Measurements from ENCODE around the gene NRXN3.

The NRXN3 gene

DNA sequence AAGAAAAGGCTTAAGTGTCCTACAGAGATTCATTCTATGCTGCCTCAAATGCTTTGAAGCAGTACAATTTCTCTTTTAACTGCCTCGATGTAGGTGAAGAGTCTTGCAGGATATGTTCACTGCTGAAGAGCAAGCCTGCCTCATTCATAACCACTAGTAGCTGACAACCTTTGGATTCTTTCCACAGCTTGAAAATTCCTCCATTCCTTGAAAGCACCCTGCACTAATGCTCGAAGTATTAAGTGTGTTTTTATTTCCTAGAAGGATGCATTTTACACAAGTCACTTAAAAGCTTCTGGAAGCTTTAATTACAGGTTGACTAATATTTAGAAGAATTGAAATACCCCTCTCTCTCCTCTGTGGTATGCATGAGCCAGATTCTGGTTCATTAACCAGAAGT, 1611.7 kb downstream of the NRXN3 start:
- no peak for TF ChIP-seq CTCF (IDR thresholded peaks at IDR 0.05; ENCODE audit: insufficient read depth, low read depth, low read length, missing control alignments)
- no peak for DNase-seq (ENCODE audit: low read depth)
- no peak overlapping the region for H3K4me3 ChIP-seq (ENCODE audit: low read depth, low read length)

GRCh38 chr14:79783041-79783440, 1612.9 kb downstream of the NRXN3 start:
- TF ChIP-seq CTCF (IDR thresholded peaks at IDR 0.05; ENCODE audit: insufficient read depth, low read depth, low read length, missing control alignments) = no peak
- H3K4me3 ChIP-seq (ENCODE audit: low read depth, low read length) = no peak overlapping the region
- DNase-seq (ENCODE audit: low read depth) = no peak

DNA sequence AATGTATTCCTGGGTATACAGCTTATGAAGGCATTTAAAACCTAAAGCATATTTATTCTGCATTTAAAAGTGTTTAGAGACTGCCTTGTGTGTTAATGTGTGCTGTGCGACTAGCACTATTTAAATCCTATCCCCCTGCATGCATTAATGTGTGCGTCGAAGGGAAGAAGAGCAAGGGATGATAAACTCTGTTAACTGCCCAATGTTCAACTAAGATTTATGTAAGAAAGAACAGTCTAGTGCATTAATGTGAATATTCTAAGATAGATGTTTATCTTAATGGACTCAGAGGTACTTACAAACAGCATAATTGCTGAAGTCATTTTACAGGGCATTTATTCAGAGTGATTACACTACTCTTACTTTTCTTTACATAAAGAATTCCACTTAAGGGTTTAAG, 1616.3 kb downstream of the NRXN3 start:
- TF ChIP-seq CTCF (IDR thresholded peaks at IDR 0.05; ENCODE audit: insufficient read depth, low read depth, low read length, missing control alignments) = no peak
- DNase-seq (ENCODE audit: low read depth) = no peak

GRCh38 chr14:79788346-79788745, 1618.2 kb downstream of the NRXN3 start:
- no peak for TF ChIP-seq CTCF (IDR thresholded peaks at IDR 0.05; ENCODE audit: insufficient read depth, low read depth, low read length, missing control alignments)
- H3K4me3 ChIP-seq (ENCODE audit: low read depth, low read length) = no peak overlapping the region
- no peak for DNase-seq (ENCODE audit: low read depth)

More for the DNA sequence above, 1616.3 kb downstream of the NRXN3 start:
- H3K4me3 ChIP-seq (ENCODE audit: low read depth, low read length) = no peak overlapping the region

DNA sequence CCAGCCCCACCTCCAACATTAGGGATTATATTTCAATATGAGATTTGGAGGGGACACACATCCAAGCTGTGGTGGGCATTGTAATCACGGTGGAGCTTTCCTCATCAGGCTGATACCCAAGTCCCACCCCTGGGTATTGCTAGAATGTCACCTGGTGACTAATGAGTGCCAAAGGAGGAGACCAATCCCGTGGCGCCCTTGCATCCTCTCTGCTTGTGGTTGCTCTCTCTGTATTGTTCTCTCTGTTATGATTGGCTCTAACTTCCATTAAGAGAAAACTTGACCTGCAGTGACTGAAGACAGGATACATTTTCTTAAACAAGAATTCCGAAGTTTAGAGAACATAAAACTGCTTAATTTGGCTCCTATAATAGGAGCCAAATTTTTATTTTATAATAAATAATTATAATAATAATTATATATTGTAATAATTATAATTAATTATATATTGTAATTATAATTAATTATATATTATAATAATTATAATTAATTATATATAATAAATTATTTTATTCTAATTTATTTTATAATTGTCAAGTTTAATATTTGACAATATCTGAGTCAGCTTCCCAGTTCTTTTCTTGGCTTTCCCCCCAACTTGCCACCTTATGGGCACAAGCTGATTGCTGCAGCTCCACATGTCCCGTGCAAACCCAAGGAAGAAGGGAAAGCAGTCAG, 1621.0 kb downstream of the NRXN3 start:
- TF ChIP-seq CTCF (IDR thresholded peaks at IDR 0.05; ENCODE audit: insufficient read depth, low read depth, low read length, missing control alignments) = no peak
- DNase-seq (ENCODE audit: low read depth) = no peak
- no peak overlapping the region for H3K4me3 ChIP-seq (ENCODE audit: low read depth, low read length)

DNA sequence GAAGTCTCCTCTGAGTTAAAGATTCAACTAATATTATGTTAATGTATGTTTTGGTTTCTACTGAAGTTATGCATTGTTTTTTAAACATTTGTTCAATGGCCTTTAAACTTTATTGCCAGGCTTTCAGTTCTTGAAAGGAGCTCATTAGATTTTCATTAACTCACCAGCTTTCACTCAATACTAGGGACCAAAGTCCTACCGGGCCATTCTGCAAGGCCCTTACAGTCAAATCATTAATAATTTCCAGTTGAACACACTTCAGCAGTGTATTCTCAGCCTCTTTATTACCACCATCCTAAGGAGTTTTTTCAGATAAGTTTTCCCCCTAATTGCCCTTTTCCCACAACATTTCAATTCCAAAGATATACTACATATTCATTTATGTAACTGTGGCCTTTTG, 1631.9 kb downstream of the NRXN3 start:
- TF ChIP-seq CTCF (IDR thresholded peaks at IDR 0.05; ENCODE audit: insufficient read depth, low read depth, low read length, missing control alignments) = no peak
- no peak for DNase-seq (ENCODE audit: low read depth)

DNA sequence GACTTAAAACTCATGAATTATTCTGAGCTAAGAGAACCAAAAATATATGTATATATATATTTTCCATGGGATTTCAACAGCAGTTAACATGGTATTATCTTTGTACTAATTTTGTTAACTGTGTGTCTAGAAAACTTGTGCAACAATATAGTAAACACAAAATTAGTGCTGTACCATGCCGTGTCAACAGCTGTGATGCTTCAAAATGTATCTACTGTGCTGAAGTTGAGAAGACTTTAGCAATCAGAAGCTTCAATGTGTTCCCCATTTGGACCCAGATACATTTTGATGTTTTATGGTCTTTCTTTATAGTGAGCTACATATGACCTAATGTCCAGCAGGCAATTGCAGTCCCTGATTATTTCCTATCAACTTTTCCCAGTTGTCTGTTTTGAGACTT, 1635.5 kb downstream of the NRXN3 start:
- TF ChIP-seq CTCF (IDR thresholded peaks at IDR 0.05; ENCODE audit: insufficient read depth, low read depth, low read length, missing control alignments) = no peak
- no peak for DNase-seq (ENCODE audit: low read depth)
- no peak overlapping the region for H3K4me3 ChIP-seq (ENCODE audit: low read depth, low read length)

More for the DNA sequence above, 1631.9 kb downstream of the NRXN3 start:
- no peak overlapping the region for H3K4me3 ChIP-seq (ENCODE audit: low read depth, low read length)
